Measurements from ENCODE around the gene ANKRD52.

Gene ANKRD52

GRCh38 chr12:56258068-56258819 lies at the start of gene ANKRD52:
ANKRD52 (minus strand) TSS chr12:56258384; CDS start chr12:56258269, 115 bp downstream.
- ATAC-seq (ENCODE audit: insufficient read depth, low read depth) (peak; percentile 92), DNase-seq (peak; percentile 77)
- Histone ChIP-seq H3K4me1 (ENCODE audit: insufficient read depth, low read length) (peaks cover 30% of the 10 kb centered on the region), H3K4me3 (ENCODE audit: low read depth in 1 of 2, low read length in 2 of 2) (peak within 1 kb of the TSS; percentile 97 to 99), H3K79me2 (ENCODE audit: insufficient read depth, low read length) (peaks cover 27% of the 10 kb centered on the region), H3K36me3 (ENCODE audit: insufficient read depth, low read length) (peaks cover 43% of the 10 kb centered on the region), H2AFZ (ENCODE audit: low read depth, low read length) (peak within 1 kb of the TSS; percentile 100), H3K27me3 (ENCODE audit: insufficient read depth, low read length, poor library complexity) (no peaks in the 10 kb centered on the region), H3K9me3 (ENCODE audit: insufficient read depth, low read length, severe bottlenecking) (no peaks in the 10 kb centered on the region), H3K27ac (ENCODE audit: low read length) (peak within 1 kb of the TSS; percentile 86), H4K20me1 (ENCODE audit: insufficient read depth, low read length) (peaks cover 10% of the 10 kb centered on the region; the same call in 1 of the 2 replicates), H3K4me2 (ENCODE audit: insufficient read depth, low read length) (peak within 1 kb of the TSS; percentile 83), H3K9ac (ENCODE audit: low read depth, low read length) (peak within 1 kb of the TSS; percentile 72)
- TF ChIP-seq EZH2 (IDR thresholded peaks at IDR 0.05; ENCODE audit: borderline replicate concordance, low read depth, low read length, severe bottlenecking) (no peak), CTCF (IDR thresholded peaks at IDR 0.05; ENCODE audit: borderline replicate concordance, extremely low read depth, low read length, poor library complexity, severe bottlenecking) (peak; percentile 70)

- Histone ChIP-seq H3K9ac (ENCODE audit: low read depth, low read length) (no peak overlapping the region), H3K4me3 (ENCODE audit: low read depth in 1 of 2, low read length in 2 of 2) (no peak overlapping the region), H3K27me3 (ENCODE audit: insufficient read depth, low read length, poor library complexity) (no peaks in the 10 kb centered on the region), H2AFZ (ENCODE audit: low read depth, low read length) (no peak overlapping the region), H3K36me3 (ENCODE audit: insufficient read depth, low read length) (peaks cover 32% of the 10 kb centered on the region), H4K20me1 (ENCODE audit: insufficient read depth, low read length) (no peaks in the 10 kb centered on the region), H3K9me3 (ENCODE audit: insufficient read depth, low read length, severe bottlenecking) (no peaks in the 10 kb centered on the region), H3K4me2 (ENCODE audit: insufficient read depth, low read length) (no peak overlapping the region), H3K79me2 (ENCODE audit: insufficient read depth, low read length) (no peaks in the 10 kb centered on the region), H3K4me1 (ENCODE audit: insufficient read depth, low read length) (no peaks in the 10 kb centered on the region; the same call in 1 of the 2 replicates), H3K27ac (ENCODE audit: low read length) (no peak overlapping the region)
- DNase-seq (no peak), ATAC-seq (ENCODE audit: insufficient read depth, low read depth) (no peak)
- TF ChIP-seq CTCF (IDR thresholded peaks at IDR 0.05; ENCODE audit: borderline replicate concordance, extremely low read depth, low read length, poor library complexity, severe bottlenecking) (no peak), EZH2 (IDR thresholded peaks at IDR 0.05; ENCODE audit: borderline replicate concordance, low read depth, low read length, severe bottlenecking) (no peak)
Observed at GRCh38 chr12:56307221-56307965, 49.2 kb upstream of the ANKRD52 start.

- Histone ChIP-seq H3K9me3 (ENCODE audit: insufficient read depth, low read length, severe bottlenecking) (no peaks in the 10 kb centered on the region), H3K27ac (ENCODE audit: low read length) (no peak overlapping the region), H2AFZ (ENCODE audit: low read depth, low read length) (no peak overlapping the region), H3K79me2 (ENCODE audit: insufficient read depth, low read length) (peaks cover 17% of the 10 kb centered on the region), H3K4me1 (ENCODE audit: insufficient read depth, low read length) (peaks cover 19% of the 10 kb centered on the region), H3K4me2 (ENCODE audit: insufficient read depth, low read length) (no peak overlapping the region), H3K9ac (ENCODE audit: low read depth, low read length) (no peak overlapping the region), H4K20me1 (ENCODE audit: insufficient read depth, low read length) (no peaks in the 10 kb centered on the region), H3K27me3 (ENCODE audit: insufficient read depth, low read length, poor library complexity) (no peaks in the 10 kb centered on the region), H3K36me3 (ENCODE audit: insufficient read depth, low read length) (peaks cover 24% of the 10 kb centered on the region), H3K4me3 (ENCODE audit: low read depth in 1 of 2, low read length in 2 of 2) (no peak overlapping the region)
- ATAC-seq (ENCODE audit: insufficient read depth, low read depth) (no peak), DNase-seq (no peak)
- TF ChIP-seq CTCF (IDR thresholded peaks at IDR 0.05; ENCODE audit: borderline replicate concordance, extremely low read depth, low read length, poor library complexity, severe bottlenecking) (no peak), EZH2 (IDR thresholded peaks at IDR 0.05; ENCODE audit: borderline replicate concordance, low read depth, low read length, severe bottlenecking) (no peak)
Observed at GRCh38 chr12:56304872-56305590, 46.8 kb upstream of the ANKRD52 start.

Measured in DND-41 (cell line).